ENCODE data around the gene PDGFA.

- TF ChIP-seq CTCF (IDR thresholded peaks at IDR 0.05) (no peak), POLR2AphosphoS5 (IDR thresholded peaks at IDR 0.05) (no peak)
These were observed 11.0 kb downstream of the PDGFA start for GRCh38 chr7:508461-509170.
